Natural killer cell (primary cell): ENCODE data around the gene TCF4. TPM values are rescaled to one million over a fixed set of nuclear protein-coding genes. Genes with fewer than 3 reads are reported as not detected.

Source experiments
- ATAC-seq, 3 donors: fragments of 150-1000 bp in 2 of 3; fragments of 200-7000 bp in 1 of 3; cut with Tn5 transposase; 1 replicate in 1 of 3; 2 replicates in 2 of 3; pipeline ENCODE4 v1.10.0; 2021; ENCODE audit warnings: mild to moderate bottlenecking in 2 of 3, moderate library complexity in 2 of 3
- DNase-seq, 2 donors: peaks; one replicate each; pipeline versions ENCODE4 v3.0.0 to v3.0.0-alpha.2; 2013 to 2021; ENCODE audit warnings: mixed read lengths in 1 of 2
- H3K27ac ChIP-seq: one replicate; pipeline ENCODE4 v1.5.1; 2013; ENCODE audit warnings: mild to moderate bottlenecking, low read length
- H3K27me3 ChIP-seq: one replicate; pipeline ENCODE4 v1.6.1; 2013; ENCODE audit warnings: low read length; ENCODE audit not compliant: control insufficient read depth, insufficient read depth
- H3K36me3 ChIP-seq: one replicate; pipeline ENCODE4 v1.6.1; 2013; ENCODE audit warnings: low read length; ENCODE audit not compliant: control insufficient read depth, insufficient read depth
- H3K4me1 ChIP-seq: one replicate; pipeline ENCODE4 v1.6.1; 2013; ENCODE audit warnings: low read length; ENCODE audit not compliant: control insufficient read depth, insufficient read depth
- H3K4me3 ChIP-seq: one replicate; pipeline ENCODE4 v1.5.1; 2013; ENCODE audit warnings: low read length
- H3K9me3 ChIP-seq: one replicate; pipeline ENCODE4 v1.6.1; 2013; ENCODE audit warnings: low read length; ENCODE audit not compliant: control insufficient read depth, insufficient read depth
- H3K27ac Mint-ChIP-seq, 2 donors: one replicate each; pipeline ENCODE4 v1.8.0; 2022; ENCODE audit warnings: mild to moderate bottlenecking in 2 of 2, mixed read lengths in 2 of 2, moderate library complexity in 1 of 2
- H3K27me3 Mint-ChIP-seq, 2 donors: one replicate each; pipeline ENCODE4 v1.8.0; 2022; ENCODE audit warnings: low read depth in 2 of 2, mixed read lengths in 2 of 2
- H3K36me3 Mint-ChIP-seq: one replicate; pipeline ENCODE4 v1.8.0; 2022; ENCODE audit warnings: mixed read lengths
- H3K4me1 Mint-ChIP-seq, 2 donors: one replicate each; pipeline ENCODE4 v1.8.0; 2022; ENCODE audit warnings: mixed read lengths in 2 of 2
- H3K4me3 Mint-ChIP-seq: one replicate; pipeline ENCODE4 v1.8.0; 2022; ENCODE audit warnings: mild to moderate bottlenecking, moderate library complexity, mixed read lengths
- H3K9me3 Mint-ChIP-seq, 2 donors: one replicate each; pipeline ENCODE4 v1.8.0; 2022; ENCODE audit warnings: mixed read lengths in 2 of 2
- WGBS: methylation state at CpG from one replicate; pipeline ENCODE4 v1.1.7; 2013; ENCODE audit warnings: missing lambda C conversion rate; ENCODE audit not compliant: insufficient coverage; 5-methylcytosine and 5-hydroxymethylcytosine counted together
- intact Hi-C: fragments of 100-400 bp; cut with micrococcal nuclease; formaldehyde crosslinking; loops from one replicate; pipeline ENCODE4 v1.14.2; 2022
- total RNA-seq, 4 donors: library from RNA; stranded (reverse); fragments of 120-200 nt in 1 of 4; gene quantifications; one replicate each; pipeline versions ENCODE4 v1.2.3 to v1.2.4, GENCODE V29; 2013 to 2022
- TF ChIP-seq, protein P1 (sequence below): fragments of 200-600 bp; IDR thresholded peaks from one replicate; pipeline ENCODE4 v1.8.0; 2022; ENCODE audit warnings: antibody characterized with exemption

Gene TCF4
- total RNA-seq, 3 donors from 2014 or later (not counting 1 experiment from before 2014, with no cell fraction given), result 8.3 to 16.5 (median 9.0) TPM

DNA sequence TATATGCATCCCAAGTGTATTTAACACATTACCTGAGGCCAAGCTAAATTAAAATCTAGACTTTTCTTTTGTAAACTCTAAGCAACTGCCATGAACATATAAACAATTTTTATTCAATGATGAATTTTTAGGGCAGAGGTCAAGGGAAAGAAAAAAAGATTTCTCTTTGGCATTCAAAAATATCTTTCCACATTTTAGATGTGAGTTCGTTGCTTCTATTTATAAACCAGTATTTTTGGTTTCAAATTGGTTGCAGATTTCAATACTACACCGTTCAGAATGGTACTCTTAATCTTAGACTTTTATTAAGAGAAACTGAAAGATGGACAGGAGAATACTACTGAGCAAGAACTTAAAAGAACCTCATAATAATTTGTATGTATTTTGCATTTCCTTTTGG is 335.1 kb downstream of the TCF4 start:
- no peaks in the 10 kb centered on the region for H3K27me3 ChIP-seq
- TF ChIP-seq, protein P1, sequence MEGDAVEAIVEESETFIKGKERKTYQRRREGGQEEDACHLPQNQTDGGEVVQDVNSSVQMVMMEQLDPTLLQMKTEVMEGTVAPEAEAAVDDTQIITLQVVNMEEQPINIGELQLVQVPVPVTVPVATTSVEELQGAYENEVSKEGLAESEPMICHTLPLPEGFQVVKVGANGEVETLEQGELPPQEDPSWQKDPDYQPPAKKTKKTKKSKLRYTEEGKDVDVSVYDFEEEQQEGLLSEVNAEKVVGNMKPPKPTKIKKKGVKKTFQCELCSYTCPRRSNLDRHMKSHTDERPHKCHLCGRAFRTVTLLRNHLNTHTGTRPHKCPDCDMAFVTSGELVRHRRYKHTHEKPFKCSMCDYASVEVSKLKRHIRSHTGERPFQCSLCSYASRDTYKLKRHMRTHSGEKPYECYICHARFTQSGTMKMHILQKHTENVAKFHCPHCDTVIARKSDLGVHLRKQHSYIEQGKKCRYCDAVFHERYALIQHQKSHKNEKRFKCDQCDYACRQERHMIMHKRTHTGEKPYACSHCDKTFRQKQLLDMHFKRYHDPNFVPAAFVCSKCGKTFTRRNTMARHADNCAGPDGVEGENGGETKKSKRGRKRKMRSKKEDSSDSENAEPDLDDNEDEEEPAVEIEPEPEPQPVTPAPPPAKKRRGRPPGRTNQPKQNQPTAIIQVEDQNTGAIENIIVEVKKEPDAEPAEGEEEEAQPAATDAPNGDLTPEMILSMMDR, result no peak
- H3K4me3 ChIP-seq, result no peak overlapping the region
- no peaks in the 10 kb centered on the region for H3K9me3 Mint-ChIP-seq
- no CpG with 5 or more reads among the region's 2 CpGs for WGBS
- H3K27me3 Mint-ChIP-seq, result no peaks in the 10 kb centered on the region
- no peaks in the 10 kb centered on the region for H3K36me3 Mint-ChIP-seq
- intact Hi-C loops, result no loop called here
- H3K36me3 ChIP-seq, result peaks cover 4% of the 10 kb centered on the region
- DNase-seq, result no peak
- ATAC-seq, result no peak
- no peaks in the 10 kb centered on the region for H3K4me1 ChIP-seq
- no peaks in the 10 kb centered on the region for H3K4me1 Mint-ChIP-seq
- no peak overlapping the region for H3K27ac ChIP-seq
- H3K27ac Mint-ChIP-seq, result no peak overlapping the region
- H3K9me3 ChIP-seq, result no peaks in the 10 kb centered on the region
- H3K4me3 Mint-ChIP-seq, result no peak overlapping the region

DNA sequence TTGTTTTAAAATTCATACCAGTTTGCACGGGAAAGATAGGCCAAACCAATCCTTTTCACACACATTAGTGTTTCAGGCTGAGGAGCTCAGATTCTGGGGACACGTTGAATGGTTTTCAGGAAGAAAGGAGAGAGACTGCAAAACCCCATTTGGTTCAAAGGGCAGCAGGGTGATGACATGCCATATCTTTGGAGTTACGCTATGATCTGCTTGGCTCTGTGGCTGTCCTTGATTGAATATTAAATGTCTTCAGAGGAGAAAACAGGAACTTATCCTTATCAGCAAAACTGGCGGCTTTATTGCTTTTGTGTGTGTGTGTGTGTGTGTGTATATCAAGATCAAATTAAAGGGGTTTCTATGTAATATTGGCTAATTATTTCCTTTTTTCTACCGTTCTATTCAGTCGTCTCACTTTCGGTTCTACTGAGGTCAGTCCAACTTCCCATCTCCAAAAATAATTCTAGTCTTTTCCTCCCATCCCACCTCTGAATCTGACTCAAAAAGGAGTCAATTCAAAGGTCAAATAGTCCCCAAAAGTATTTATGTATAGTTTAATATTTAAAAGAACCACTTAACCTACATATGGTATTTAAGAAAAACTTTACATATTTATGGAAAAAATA is 335.8 kb downstream of the TCF4 start:
- TF ChIP-seq, protein P1, result no peak
- H3K36me3 Mint-ChIP-seq, result no peaks in the 10 kb centered on the region
- no peak overlapping the region for H3K27ac Mint-ChIP-seq
- no peaks in the 10 kb centered on the region for H3K9me3 Mint-ChIP-seq
- Histone ChIP-seq H3K4me3 (no peak overlapping the region), H3K36me3 (peaks cover 4% of the 10 kb centered on the region), H3K4me1 (no peaks in the 10 kb centered on the region), H3K27ac (no peak overlapping the region), H3K9me3 (no peaks in the 10 kb centered on the region), H3K27me3 (no peaks in the 10 kb centered on the region)
- DNase-seq, result no peak
- 94% methylated on average over 4 of the region's 7 CpGs for WGBS
- no peaks in the 10 kb centered on the region for H3K4me1 Mint-ChIP-seq
- no peak overlapping the region for H3K4me3 Mint-ChIP-seq
- H3K27me3 Mint-ChIP-seq, result no peaks in the 10 kb centered on the region
- ATAC-seq, result no peak
- intact Hi-C loops, result no loop called here

DNA sequence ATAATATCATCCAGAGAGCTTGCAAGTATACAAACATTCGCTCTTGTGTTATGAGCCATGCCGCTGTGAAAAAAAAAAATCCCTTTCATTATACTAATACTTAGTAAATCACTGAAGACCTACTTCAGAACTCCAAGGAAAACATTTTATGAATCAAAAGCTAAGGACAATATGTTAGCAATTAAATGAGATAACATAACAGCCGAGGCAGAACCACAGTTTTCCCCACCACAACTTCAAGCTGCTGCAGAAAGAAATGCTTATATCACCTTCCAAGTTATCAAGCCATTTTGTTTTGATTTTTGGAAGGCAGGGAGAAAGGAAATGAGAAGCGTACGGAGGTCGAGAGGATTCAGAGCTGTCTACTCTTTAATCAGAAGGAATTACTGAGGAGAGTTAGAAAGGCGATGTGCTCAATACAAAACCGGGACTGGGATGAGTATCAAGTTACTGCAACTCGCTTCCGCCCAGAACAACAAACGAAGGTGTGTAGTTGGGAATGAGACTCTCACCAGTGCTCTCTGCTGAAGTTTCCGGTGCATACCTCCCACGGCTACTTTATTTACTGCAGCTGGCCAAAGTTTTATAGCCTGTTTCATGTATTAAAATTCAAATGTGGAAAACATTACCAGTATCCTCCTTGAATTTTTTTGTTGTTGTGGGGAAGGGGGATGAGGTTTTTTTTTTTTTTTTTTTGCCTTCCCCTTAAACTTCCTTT is 336.6 kb downstream of the TCF4 start:
- Histone ChIP-seq H3K9me3 (no peaks in the 10 kb centered on the region), H3K4me1 (no peaks in the 10 kb centered on the region), H3K4me3 (no peak overlapping the region), H3K36me3 (peaks cover 4% of the 10 kb centered on the region), H3K27me3 (no peaks in the 10 kb centered on the region), H3K27ac (no peak overlapping the region)
- Mint-ChIP-seq H3K4me1 (no peaks in the 10 kb centered on the region), H3K4me3 (no peak overlapping the region), H3K27me3 (no peaks in the 10 kb centered on the region), H3K36me3 (no peaks in the 10 kb centered on the region), H3K9me3 (no peaks in the 10 kb centered on the region), H3K27ac (no peak overlapping the region)
- TF ChIP-seq, protein P1, result no peak
- ATAC-seq (no peak), DNase-seq (no peak)
- intact Hi-C loops, result no loop called here
- WGBS, result 85% methylated on average over 12 of the region's 13 CpGs
